ENCODE measurements around the gene IL5.
"Not testable (repeated sequence)": the region's sequence is repeated elsewhere in the genome, so short reads cannot be mapped to it uniquely, and the experiment has no call there.

IL5 gene

GRCh38 chr5:132528866-132529634 lies 14.3 kb downstream of the IL5 start:
- DNase-seq = no peak

GRCh38 chr5:132528021-132528420 lies 15.3 kb downstream of the IL5 start:
- DNase-seq = no peak

GRCh38 chr5:132526974-132527564 lies 16.3 kb downstream of the IL5 start:
- no peak for DNase-seq

GRCh38 chr5:132526290-132526973 lies 16.9 kb downstream of the IL5 start:
- peak; percentile 37 to 41 for DNase-seq

GRCh38 chr5:132525299-132525724 lies 18.0 kb downstream of the IL5 start:
- no peak for DNase-seq

GRCh38 chr5:132524877-132525276 lies 18.4 kb downstream of the IL5 start:
- not testable (repeated sequence) for DNase-seq

GRCh38 chr5:132522067-132522466 lies 21.3 kb downstream of the IL5 start:
- not testable (repeated sequence) for DNase-seq

- DNase-seq = not testable (repeated sequence)
These were observed 29.5 kb downstream of the IL5 start for GRCh38 chr5:132513618-132514336.

GRCh38 chr5:132510076-132510475 lies 33.2 kb downstream of the IL5 start:
- DNase-seq = no peak

GRCh38 chr5:132506094-132506692 lies 37.1 kb downstream of the IL5 start:
- DNase-seq = peak in 1 of 2 experiments; percentile 15

GRCh38 chr5:132505641-132506040 lies 37.7 kb downstream of the IL5 start:
- DNase-seq = no peak

- DNase-seq = no peak
These were observed 38.6 kb downstream of the IL5 start for GRCh38 chr5:132504746-132505145.

GRCh38 chr5:132503244-132503643 lies 40.1 kb downstream of the IL5 start:
- DNase-seq = no peak

- DNase-seq = no peak
These were observed 41.1 kb downstream of the IL5 start for GRCh38 chr5:132501961-132502931.

GRCh38 chr5:132501629-132501956 lies 41.7 kb downstream of the IL5 start:
- DNase-seq = no peak

- DNase-seq = peak; percentile 17 to 67
These were observed 42.2 kb downstream of the IL5 start for GRCh38 chr5:132500931-132501628.

- DNase-seq = no peak
These were observed 42.9 kb downstream of the IL5 start for GRCh38 chr5:132500244-132500930.

- DNase-seq = no peak
These were observed 43.7 kb downstream of the IL5 start for GRCh38 chr5:132499440-132500243.

GRCh38 chr5:132498686-132499271 lies 44.5 kb downstream of the IL5 start:
- DNase-seq = no peak
